Natural killer cell (primary cell): Measurements from ENCODE around the gene TMEM107. TPM values are rescaled to one million over a fixed set of nuclear protein-coding genes. Genes with fewer than 3 reads are reported as not detected.

Experiments
- ATAC-seq, 3 donors: fragments of 150-1000 bp in 2 of 3; fragments of 200-7000 bp in 1 of 3; cut with Tn5 transposase; 1 replicate in 1 of 3; 2 replicates in 2 of 3; pipeline ENCODE4 v1.10.0; 2021; ENCODE audit warnings: mild to moderate bottlenecking in 2 of 3, moderate library complexity in 2 of 3
- DNase-seq, 2 donors: peaks; one replicate each; pipeline versions ENCODE4 v3.0.0 to v3.0.0-alpha.2; 2013 to 2021; ENCODE audit warnings: mixed read lengths in 1 of 2
- H3K27ac ChIP-seq: one replicate; pipeline ENCODE4 v1.5.1; 2013; ENCODE audit warnings: mild to moderate bottlenecking, low read length
- H3K27me3 ChIP-seq: one replicate; pipeline ENCODE4 v1.6.1; 2013; ENCODE audit warnings: low read length; ENCODE audit not compliant: control insufficient read depth, insufficient read depth
- H3K36me3 ChIP-seq: one replicate; pipeline ENCODE4 v1.6.1; 2013; ENCODE audit warnings: low read length; ENCODE audit not compliant: control insufficient read depth, insufficient read depth
- H3K4me1 ChIP-seq: one replicate; pipeline ENCODE4 v1.6.1; 2013; ENCODE audit warnings: low read length; ENCODE audit not compliant: control insufficient read depth, insufficient read depth
- H3K4me3 ChIP-seq: one replicate; pipeline ENCODE4 v1.5.1; 2013; ENCODE audit warnings: low read length
- H3K9me3 ChIP-seq: one replicate; pipeline ENCODE4 v1.6.1; 2013; ENCODE audit warnings: low read length; ENCODE audit not compliant: control insufficient read depth, insufficient read depth
- H3K27ac Mint-ChIP-seq, 2 donors: one replicate each; pipeline ENCODE4 v1.8.0; 2022; ENCODE audit warnings: mild to moderate bottlenecking in 2 of 2, mixed read lengths in 2 of 2, moderate library complexity in 1 of 2
- H3K27me3 Mint-ChIP-seq, 2 donors: one replicate each; pipeline ENCODE4 v1.8.0; 2022; ENCODE audit warnings: low read depth in 2 of 2, mixed read lengths in 2 of 2
- H3K36me3 Mint-ChIP-seq: one replicate; pipeline ENCODE4 v1.8.0; 2022; ENCODE audit warnings: mixed read lengths
- H3K4me1 Mint-ChIP-seq, 2 donors: one replicate each; pipeline ENCODE4 v1.8.0; 2022; ENCODE audit warnings: mixed read lengths in 2 of 2
- H3K4me3 Mint-ChIP-seq: one replicate; pipeline ENCODE4 v1.8.0; 2022; ENCODE audit warnings: mild to moderate bottlenecking, moderate library complexity, mixed read lengths
- H3K9me3 Mint-ChIP-seq, 2 donors: one replicate each; pipeline ENCODE4 v1.8.0; 2022; ENCODE audit warnings: mixed read lengths in 2 of 2
- CTCF ChIP-seq: fragments of 200-600 bp; IDR thresholded peaks from one replicate; pipeline ENCODE4 v1.8.0; 2022; ENCODE audit warnings: antibody characterized with exemption
- WGBS: methylation state at CpG from one replicate; pipeline ENCODE4 v1.1.7; 2013; ENCODE audit warnings: missing lambda C conversion rate; ENCODE audit not compliant: insufficient coverage; 5-methylcytosine and 5-hydroxymethylcytosine counted together
- intact Hi-C: fragments of 100-400 bp; cut with micrococcal nuclease; formaldehyde crosslinking; loops from one replicate; pipeline ENCODE4 v1.14.2; 2022
- total RNA-seq, 4 donors: library from RNA; stranded (reverse); fragments of 120-200 nt in 1 of 4; gene quantifications; one replicate each; pipeline versions ENCODE4 v1.2.3 to v1.2.4, GENCODE V29; 2013 to 2022

Gene TMEM107
- total RNA-seq, 3 donors from 2014 or later (not counting 1 experiment from before 2014, with no cell fraction given) = 48.9 to 101 (median 96.1) TPM

GRCh38 chr17:8153957-8154607 is 22.1 kb downstream of the TMEM107 start:
- intact Hi-C loops = loop anchor here (10.0 kb wide), 1 partner anchor 801 kb away; no protein-coding TSS in a partner anchor
- no peak overlapping the region for H3K27ac Mint-ChIP-seq

GRCh38 chr17:8153525-8153956 is 22.6 kb downstream of the TMEM107 start:
- H3K4me1 Mint-ChIP-seq = peaks cover 4 to 34% of the 10 kb centered on the region in 2 donors
- no peak for ATAC-seq
- H3K4me1 ChIP-seq = peaks cover 86% of the 10 kb centered on the region
- no peak overlapping the region for H3K4me3 ChIP-seq
- DNase-seq = peak in 1 of 2 donors; percentile 65
- H3K36me3 ChIP-seq = peaks cover 19% of the 10 kb centered on the region
- no peaks in the 10 kb centered on the region for H3K27me3 ChIP-seq
- TF ChIP-seq CTCF = no peak
- H3K27ac Mint-ChIP-seq = no peak overlapping the region
- H3K27ac ChIP-seq = peak overlapping the region; percentile 91
- intact Hi-C loops = loop anchor here (10.0 kb wide), 1 partner anchor 801 kb away; no protein-coding TSS in a partner anchor
- H3K9me3 Mint-ChIP-seq = no peaks in the 10 kb centered on the region
- no peaks in the 10 kb centered on the region for H3K9me3 ChIP-seq
- no peaks in the 10 kb centered on the region for H3K27me3 Mint-ChIP-seq
- no peaks in the 10 kb centered on the region for H3K36me3 Mint-ChIP-seq
- WGBS = 44% methylated on average over 13 of the region's 13 CpGs
- H3K4me3 Mint-ChIP-seq = peak overlapping the region; percentile 94

More at GRCh38 chr17:8153957-8154607, 22.1 kb downstream of the TMEM107 start:
- H3K36me3 Mint-ChIP-seq = no peaks in the 10 kb centered on the region
- WGBS = 8% methylated on average over 19 of the region's 22 CpGs
- no peaks in the 10 kb centered on the region for H3K9me3 Mint-ChIP-seq
- Histone ChIP-seq H3K4me3 (no peak overlapping the region), H3K27me3 (no peaks in the 10 kb centered on the region), H3K27ac (peak overlapping the region; percentile 91), H3K4me1 (peaks cover 90% of the 10 kb centered on the region), H3K36me3 (peaks cover 16% of the 10 kb centered on the region), H3K9me3 (no peaks in the 10 kb centered on the region)
- peaks cover 10 to 39% of the 10 kb centered on the region in 2 donors for H3K4me1 Mint-ChIP-seq
- TF ChIP-seq CTCF = no peak
- DNase-seq (peak; percentile 88 to 94), ATAC-seq (peak in 2 of 3 donors; percentile 4 to 5)
- no peaks in the 10 kb centered on the region for H3K27me3 Mint-ChIP-seq
- H3K4me3 Mint-ChIP-seq = peak overlapping the region; percentile 87

- DNase-seq = peak in 1 of 2 donors; percentile 36
- no peak for TF ChIP-seq CTCF
- Mint-ChIP-seq H3K27ac (no peak overlapping the region), H3K4me1 (peaks cover 0 to 30% of the 10 kb centered on the region in 2 donors), H3K9me3 (no peaks in the 10 kb centered on the region), H3K27me3 (no peaks in the 10 kb centered on the region), H3K4me3 (peak overlapping the region; percentile 94), H3K36me3 (no peaks in the 10 kb centered on the region)
- over 99% methylated on average over 7 of the region's 7 CpGs for WGBS
- H3K27me3 ChIP-seq = no peaks in the 10 kb centered on the region
- peaks cover 81% of the 10 kb centered on the region for H3K4me1 ChIP-seq
- H3K27ac ChIP-seq = peak overlapping the region; percentile 91
- intact Hi-C loops = loop anchor here (10.0 kb wide), 1 partner anchor 802 kb away; no protein-coding TSS in a partner anchor
- ATAC-seq = no peak
- no peaks in the 10 kb centered on the region for H3K9me3 ChIP-seq
- peaks cover 21% of the 10 kb centered on the region for H3K36me3 ChIP-seq
- no peak overlapping the region for H3K4me3 ChIP-seq
Observed at GRCh38 chr17:8153031-8153451, 23.1 kb downstream of the TMEM107 start.
